GM21423 (cell line): ENCODE data around the gene CD8A.
"Not testable (repeated sequence)": the region's sequence is repeated elsewhere in the genome, so short reads cannot be mapped to it uniquely, and the experiment has no call there.

Experiments
- ATAC-seq: cut with Tn5 transposase; IDR thresholded peaks from one replicate; pipeline ENCODE4 v1.9.1; 2021; ENCODE audit warnings: mild to moderate bottlenecking, moderate library complexity; ENCODE audit not compliant: unreplicated experiment

CD8A gene

DNA sequence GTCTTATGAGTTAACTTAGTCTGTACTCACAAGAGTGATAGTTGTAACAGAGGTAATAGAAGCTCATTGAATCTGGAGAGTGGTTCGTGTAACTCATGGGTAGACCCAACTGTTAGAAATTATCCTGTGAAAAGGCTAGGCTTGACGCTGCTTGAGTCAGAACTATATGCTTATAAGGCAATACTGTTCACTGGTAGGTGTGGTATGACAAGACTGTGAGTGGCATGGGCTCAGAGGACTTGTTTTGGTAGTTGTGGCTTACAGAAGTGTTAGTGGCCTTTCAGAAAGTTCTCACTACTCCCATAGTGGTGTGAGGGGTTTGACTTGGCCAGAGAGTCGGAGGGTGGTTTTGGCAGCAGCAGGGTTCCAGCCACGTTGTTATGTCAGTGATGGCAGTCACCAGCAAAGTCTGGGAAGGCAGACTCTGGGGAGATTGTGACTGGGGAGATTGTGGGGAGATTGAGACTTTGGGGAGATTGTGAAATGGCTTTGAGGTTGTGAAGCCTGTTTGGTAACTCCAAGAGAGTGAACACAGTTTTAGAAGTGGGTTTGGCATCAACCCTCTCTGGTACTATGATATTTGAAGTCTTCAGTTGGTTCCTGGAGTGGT is 48.7 kb downstream of the CD8A start:
- ATAC-seq: not testable (repeated sequence)

DNA sequence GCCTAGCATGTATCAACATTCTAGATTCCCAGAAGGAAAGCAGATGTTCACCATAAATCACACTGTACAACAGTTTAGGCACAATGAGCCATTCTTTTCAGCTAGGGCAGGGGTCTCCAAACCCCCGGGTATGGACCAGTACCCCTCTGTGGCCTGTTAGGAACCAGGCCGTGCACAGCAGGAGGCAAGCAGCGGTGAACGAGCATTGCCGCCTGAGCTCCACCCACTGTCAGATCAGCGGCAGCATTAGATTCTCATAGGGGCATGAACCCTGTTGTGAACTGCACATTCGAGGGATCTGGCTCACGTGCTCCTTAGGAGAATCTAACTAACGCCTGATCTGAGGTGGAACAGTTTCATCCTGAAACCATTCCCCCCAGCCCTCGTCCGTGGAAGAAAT is 50.8 kb downstream of the CD8A start:
- ATAC-seq: not testable (repeated sequence)

DNA sequence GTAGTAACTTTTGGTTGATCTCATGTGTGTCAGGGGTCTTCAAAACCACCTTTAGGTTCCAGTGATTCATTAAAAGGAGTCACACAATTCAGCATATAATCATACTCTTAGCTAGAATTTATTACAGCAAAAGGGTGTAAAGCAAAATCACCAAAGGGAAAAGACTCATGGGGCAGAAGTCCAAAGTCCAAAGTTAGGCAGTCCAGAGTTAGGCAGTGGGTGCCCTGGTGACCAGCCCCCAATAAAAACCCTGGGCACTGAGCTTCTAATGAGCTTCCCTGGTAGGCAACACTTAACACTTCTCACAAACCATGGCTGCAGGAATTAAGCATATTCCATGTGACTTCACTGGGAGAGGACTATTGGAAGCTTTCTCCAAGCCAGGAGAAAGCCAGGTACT is 51.2 kb downstream of the CD8A start:
- not testable (repeated sequence) for ATAC-seq

DNA sequence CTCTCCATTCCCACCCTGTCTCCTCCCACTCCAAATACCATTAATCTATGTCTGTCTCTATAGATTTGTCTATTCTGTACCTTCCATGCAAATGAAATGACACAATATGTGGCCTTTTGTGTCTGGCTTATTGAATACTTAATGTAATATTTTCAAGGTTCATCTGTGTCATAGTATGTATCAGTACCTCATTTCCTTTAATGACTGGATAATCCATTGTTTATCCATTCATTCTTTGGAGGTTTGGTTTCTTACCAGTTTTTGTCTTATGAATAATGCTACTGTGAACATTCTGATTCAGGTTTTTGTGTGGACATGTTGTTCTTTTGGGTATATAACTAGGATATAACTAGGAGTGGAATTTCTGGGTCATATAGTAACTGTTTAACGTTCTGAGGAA is 55.8 kb downstream of the CD8A start:
- not testable (repeated sequence) for ATAC-seq
